DND-41 (cell line): ENCODE measurements around the gene CBX7.

Experiments used
- ATAC-seq: fragments of 200-7000 bp; cut with Tn5 transposase; 3 replicates; pipeline ENCODE4 v1.9.1; 2021; ENCODE audit warnings: low read depth; ENCODE audit not compliant: insufficient read depth
- DNase-seq: peaks from one replicate; pipeline ENCODE4 v3.0.0-alpha.2; 2020
- H2AFZ ChIP-seq: 2 replicates; pipeline ENCODE4 v1.6.0; 2012; ENCODE audit warnings: low read depth, low read length
- H3K27ac ChIP-seq: 2 replicates; pipeline ENCODE4 v1.5.1; 2012; ENCODE audit warnings: low read length, inconsistent platforms
- H3K27me3 ChIP-seq: fragments of 200-600 bp; sonication (generic); 2 replicates; pipeline ENCODE4 v1.6.0; 2012; ENCODE audit warnings: low read length, mild to moderate bottlenecking, inconsistent platforms; ENCODE audit not compliant: insufficient read depth, poor library complexity
- H3K36me3 ChIP-seq: 2 replicates; pipeline ENCODE4 v1.5.1; 2012; ENCODE audit warnings: low read length, inconsistent platforms; ENCODE audit not compliant: insufficient read depth
- H3K4me1 ChIP-seq: 2 replicates; pipeline ENCODE4 v1.5.1; 2012; ENCODE audit warnings: mild to moderate bottlenecking, low read length; ENCODE audit not compliant: insufficient read depth
- H3K4me2 ChIP-seq: 2 replicates; pipeline ENCODE4 v1.6.0; 2012; ENCODE audit warnings: mild to moderate bottlenecking, moderate library complexity, low read length, inconsistent platforms; ENCODE audit not compliant: insufficient read depth
- H3K4me3 ChIP-seq, 2 experiments: fragments of 200-600 bp in 1 of 2; shearing (Covaris generic) in 1 of 2; 2 replicates each; pipeline ENCODE4 v1.5.1; 2012 to 2016; ENCODE audit warnings: inconsistent platforms in 2 of 2, low read length in 2 of 2, mild to moderate bottlenecking in 2 of 2, low read depth in 1 of 2, moderate library complexity in 1 of 2
- H3K79me2 ChIP-seq: 2 replicates; pipeline ENCODE4 v1.6.0; 2012; ENCODE audit warnings: low read length, inconsistent platforms; ENCODE audit not compliant: insufficient read depth
- H3K9ac ChIP-seq: 2 replicates; pipeline ENCODE4 v1.6.0; 2012; ENCODE audit warnings: low read depth, mild to moderate bottlenecking, inconsistent platforms, low read length, moderate library complexity
- H3K9me3 ChIP-seq: 2 replicates; pipeline ENCODE4 v1.5.1; 2012; ENCODE audit warnings: low read length, moderate library complexity, mild to moderate bottlenecking, inconsistent platforms; ENCODE audit not compliant: insufficient read depth, severe bottlenecking
- H4K20me1 ChIP-seq: 2 replicates; pipeline ENCODE4 v1.6.0; 2012; ENCODE audit warnings: low read length; ENCODE audit not compliant: insufficient read depth
- CTCF ChIP-seq: IDR thresholded peaks from 2 replicates; pipeline ENCODE4 v1.5.1; 2012; ENCODE audit warnings: borderline replicate concordance, low read length, moderate library complexity, mild to moderate bottlenecking; ENCODE audit not compliant: poor library complexity, severe bottlenecking; ENCODE audit errors: extremely low read depth
- EZH2 ChIP-seq: IDR thresholded peaks from 3 replicates; pipeline ENCODE4 v1.6.1; 2012; ENCODE audit warnings: borderline replicate concordance, low read depth, mild to moderate bottlenecking, moderate library complexity, low read length, inconsistent platforms; ENCODE audit not compliant: severe bottlenecking

Gene CBX7

GRCh38 chr22:39176714-39177455 is 24.4 kb upstream of the CBX7 start:
- Histone ChIP-seq H4K20me1 (no peaks in the 10 kb centered on the region), H3K4me3 (no peak overlapping the region), H3K9ac (no peak overlapping the region), H3K79me2 (no peaks in the 10 kb centered on the region), H3K9me3 (no peaks in the 10 kb centered on the region), H3K27me3 (no peaks in the 10 kb centered on the region), H3K4me2 (no peak overlapping the region), H3K4me1 (peaks cover 11% of the 10 kb centered on the region), H3K27ac (no peak overlapping the region), H3K36me3 (no peaks in the 10 kb centered on the region), H2AFZ (no peak overlapping the region)
- DNase-seq: no peak
- ATAC-seq: no peak
- TF ChIP-seq CTCF: no peak
- TF ChIP-seq EZH2: no peak

GRCh38 chr22:39176143-39176713 is 23.7 kb upstream of the CBX7 start:
- H3K36me3 ChIP-seq: no peaks in the 10 kb centered on the region
- no peak overlapping the region for H3K27ac ChIP-seq
- no peak overlapping the region for H3K9ac ChIP-seq
- DNase-seq (no peak), ATAC-seq (no peak)
- no peak for TF ChIP-seq EZH2
- TF ChIP-seq CTCF: no peak
- H3K4me3 ChIP-seq: no peak overlapping the region
- H3K9me3 ChIP-seq: no peaks in the 10 kb centered on the region
- no peak overlapping the region for H3K4me2 ChIP-seq
- H3K79me2 ChIP-seq: no peaks in the 10 kb centered on the region
- H3K27me3 ChIP-seq: no peaks in the 10 kb centered on the region
- no peaks in the 10 kb centered on the region for H4K20me1 ChIP-seq
- peaks cover 12% of the 10 kb centered on the region for H3K4me1 ChIP-seq
- H2AFZ ChIP-seq: no peak overlapping the region

GRCh38 chr22:39175353-39176142 is 23.1 kb upstream of the CBX7 start:
- H3K9me3 ChIP-seq: no peaks in the 10 kb centered on the region
- H3K36me3 ChIP-seq: no peaks in the 10 kb centered on the region
- H3K27me3 ChIP-seq: no peaks in the 10 kb centered on the region
- H3K27ac ChIP-seq: no peak overlapping the region
- TF ChIP-seq EZH2: no peak
- no peak for TF ChIP-seq CTCF
- ATAC-seq: no peak
- no peak overlapping the region for H2AFZ ChIP-seq
- H3K4me1 ChIP-seq: peaks cover 17% of the 10 kb centered on the region
- H3K9ac ChIP-seq: no peak overlapping the region
- DNase-seq: no peak
- no peak overlapping the region for H3K4me3 ChIP-seq
- H3K79me2 ChIP-seq: no peaks in the 10 kb centered on the region
- H3K4me2 ChIP-seq: no peak overlapping the region
- H4K20me1 ChIP-seq: no peaks in the 10 kb centered on the region
